ENCODE data around the gene SETBP1.

SETBP1 gene

GRCh38 chr18:44996261-44996660, 315.6 kb downstream of the SETBP1 start:
- DNase-seq = no peak
- Histone ChIP-seq H3K9me3 (no peaks in the 10 kb centered on the region), H3K4me3 (ENCODE audit: low read depth, low read length) (no peak overlapping the region), H3K36me3 (no peaks in the 10 kb centered on the region), H3K27me3 (no peaks in the 10 kb centered on the region), H3K4me1 (no peaks in the 10 kb centered on the region)
- no peak for TF ChIP-seq CTCF (IDR thresholded peaks at IDR 0.05; ENCODE audit: low read depth, low read length)

GRCh38 chr18:44997174-44997573, 316.5 kb downstream of the SETBP1 start:
- no peak for TF ChIP-seq CTCF (IDR thresholded peaks at IDR 0.05; ENCODE audit: low read depth, low read length)
- Histone ChIP-seq H3K36me3 (no peaks in the 10 kb centered on the region), H3K4me1 (no peaks in the 10 kb centered on the region), H3K4me3 (ENCODE audit: low read depth, low read length) (no peak overlapping the region), H3K27me3 (no peaks in the 10 kb centered on the region), H3K9me3 (no peaks in the 10 kb centered on the region)
- no peak for DNase-seq

GRCh38 chr18:44998360-44998759, 317.7 kb downstream of the SETBP1 start:
- Histone ChIP-seq H3K9me3 (no peaks in the 10 kb centered on the region), H3K4me1 (no peaks in the 10 kb centered on the region), H3K36me3 (no peaks in the 10 kb centered on the region), H3K27me3 (no peaks in the 10 kb centered on the region), H3K4me3 (ENCODE audit: low read depth, low read length) (no peak overlapping the region)
- DNase-seq = no peak
- no peak for TF ChIP-seq CTCF (IDR thresholded peaks at IDR 0.05; ENCODE audit: low read depth, low read length)

- Histone ChIP-seq H3K9me3 (no peaks in the 10 kb centered on the region), H3K36me3 (no peaks in the 10 kb centered on the region), H3K27me3 (no peaks in the 10 kb centered on the region), H3K4me1 (no peaks in the 10 kb centered on the region), H3K4me3 (ENCODE audit: low read depth, low read length) (no peak overlapping the region)
- no peak for DNase-seq
- no peak for TF ChIP-seq CTCF (IDR thresholded peaks at IDR 0.05; ENCODE audit: low read depth, low read length)
Observed at GRCh38 chr18:45004546-45005080, 323.9 kb downstream of the SETBP1 start.

- Histone ChIP-seq H3K4me3 (ENCODE audit: low read depth, low read length) (no peak overlapping the region), H3K27me3 (no peaks in the 10 kb centered on the region), H3K36me3 (no peaks in the 10 kb centered on the region), H3K4me1 (no peaks in the 10 kb centered on the region), H3K9me3 (no peaks in the 10 kb centered on the region)
- DNase-seq = no peak
- TF ChIP-seq CTCF (IDR thresholded peaks at IDR 0.05; ENCODE audit: low read depth, low read length) = no peak
Observed at GRCh38 chr18:45006934-45007333, 326.2 kb downstream of the SETBP1 start.

GRCh38 chr18:45007531-45007930, 326.8 kb downstream of the SETBP1 start:
- H3K4me1 ChIP-seq = no peaks in the 10 kb centered on the region
- TF ChIP-seq CTCF (IDR thresholded peaks at IDR 0.05; ENCODE audit: low read depth, low read length) = no peak
- H3K4me3 ChIP-seq (ENCODE audit: low read depth, low read length) = no peak overlapping the region
- H3K27me3 ChIP-seq = no peaks in the 10 kb centered on the region
- H3K9me3 ChIP-seq = no peaks in the 10 kb centered on the region
- DNase-seq = no peak
- no peaks in the 10 kb centered on the region for H3K36me3 ChIP-seq
